Activated naive CD4-positive, alpha-beta T cell treated with anti-CD3 and anti-CD28 coated beads for 36 hours (primary cell): Measurements from ENCODE around the gene AADACL3. TPM values are rescaled to one million over a fixed set of nuclear protein-coding genes. Genes with fewer than 3 reads are reported as not detected.
"Not testable (repeated sequence)": the region's sequence is repeated elsewhere in the genome, so short reads cannot be mapped to it uniquely, and the experiment has no call there.

Source experiments
- CTCF ChIA-PET: fragments of 350-600 bp; sonication (Branson Sonifier 250); formaldehyde crosslinking; loops from one replicate; lab custom pipeline; 2021; ENCODE audit warnings: antibody characterized with exemption; lab: Charles Lee
- DNase-seq: peaks from one replicate; pipeline ENCODE4 v3.0.0-alpha.2; 2020
- H3K27ac Mint-ChIP-seq: one replicate; pipeline ENCODE4 v1.8.0; 2021; ENCODE audit warnings: mild to moderate bottlenecking, mixed read lengths
- H3K27me3 Mint-ChIP-seq: one replicate; pipeline ENCODE4 v1.8.0; 2021; ENCODE audit warnings: low read depth, mixed read lengths
- H3K36me3 Mint-ChIP-seq: one replicate; pipeline ENCODE4 v1.8.0; 2021; ENCODE audit warnings: low read depth, mixed read lengths
- H3K4me1 Mint-ChIP-seq: one replicate; pipeline ENCODE4 v1.8.0; 2021; ENCODE audit warnings: low read depth, mixed read lengths
- H3K4me3 Mint-ChIP-seq: one replicate; pipeline ENCODE4 v1.8.0; 2021; ENCODE audit warnings: mild to moderate bottlenecking, moderate library complexity, mixed read lengths
- H3K9me3 Mint-ChIP-seq: one replicate; pipeline ENCODE4 v1.8.0; 2021; ENCODE audit warnings: mixed read lengths
- intact Hi-C: fragments of 100-400 bp; cut with micrococcal nuclease; formaldehyde crosslinking; loops from one replicate; pipeline ENCODE4 v1.15.1; 2023
- total RNA-seq, 2 experiments: library from RNA; stranded (reverse); gene quantifications; one replicate each; pipeline ENCODE4 v1.2.3, GENCODE V29; 2021

The AADACL3 gene
- not detected for total RNA-seq

- Mint-ChIP-seq H3K4me3 (no peak within 1 kb of the TSS), H3K36me3 (no peaks in the 10 kb centered on the region), H3K4me1 (no peaks in the 10 kb centered on the region), H3K9me3 (no peaks in the 10 kb centered on the region), H3K27ac (no peak within 1 kb of the TSS), H3K27me3 (peaks cover 6% of the 10 kb centered on the region)
- CTCF ChIA-PET = no interaction called here
- DNase-seq = no peak
- intact Hi-C loops = no loop called here
These were observed at the start of gene AADACL3 for GRCh38 chr1:12715896-12716437. TSS of gene AADACL3 (plus strand) at chr1:12716110. CDS start at chr1:12716177, 67 bp downstream.

GRCh38 chr1:12666141-12666735 is 49.7 kb upstream of the AADACL3 start:
- H3K9me3 Mint-ChIP-seq = no peaks in the 10 kb centered on the region
- H3K27ac Mint-ChIP-seq = no peak overlapping the region
- CTCF ChIA-PET = interaction anchor here (0.6 kb wide), 1 partner anchor 410 kb away, joined by 5 read pairs; no protein-coding TSS in a partner anchor
- no peak for DNase-seq
- H3K27me3 Mint-ChIP-seq = no peaks in the 10 kb centered on the region
- H3K4me1 Mint-ChIP-seq = no peaks in the 10 kb centered on the region
- no peaks in the 10 kb centered on the region for H3K36me3 Mint-ChIP-seq
- intact Hi-C loops = no loop called here
- no peak overlapping the region for H3K4me3 Mint-ChIP-seq

- H3K27ac Mint-ChIP-seq = no peak overlapping the region
- CTCF ChIA-PET = interaction anchor here (0.8 kb wide), 1 partner anchor 11 kb away, joined by 3 read pairs; no protein-coding TSS in a partner anchor
- DNase-seq = no peak
- no peaks in the 10 kb centered on the region for H3K4me1 Mint-ChIP-seq
- intact Hi-C loops = no loop called here
- no peaks in the 10 kb centered on the region for H3K9me3 Mint-ChIP-seq
- no peaks in the 10 kb centered on the region for H3K36me3 Mint-ChIP-seq
- H3K4me3 Mint-ChIP-seq = no peak overlapping the region
- H3K27me3 Mint-ChIP-seq = peaks cover 8% of the 10 kb centered on the region
These were observed 46.3 kb upstream of the AADACL3 start for GRCh38 chr1:12669529-12670068.

GRCh38 chr1:12674358-12674757 is 41.6 kb upstream of the AADACL3 start:
- DNase-seq = no peak
- intact Hi-C loops = no loop called here
- CTCF ChIA-PET = interaction anchor here (1.1 kb wide), 1 partner anchor 15 kb away, joined by 6 read pairs; no protein-coding TSS in a partner anchor
- no peak overlapping the region for H3K4me3 Mint-ChIP-seq
- H3K4me1 Mint-ChIP-seq = no peaks in the 10 kb centered on the region
- H3K9me3 Mint-ChIP-seq = no peaks in the 10 kb centered on the region
- H3K27me3 Mint-ChIP-seq = peaks cover 14% of the 10 kb centered on the region
- no peaks in the 10 kb centered on the region for H3K36me3 Mint-ChIP-seq
- no peak overlapping the region for H3K27ac Mint-ChIP-seq

GRCh38 chr1:12676122-12676521 is 39.8 kb upstream of the AADACL3 start:
- H3K9me3 Mint-ChIP-seq, DNase-seq, H3K36me3 Mint-ChIP-seq, H3K27ac Mint-ChIP-seq, H3K4me1 Mint-ChIP-seq, intact Hi-C loops, CTCF ChIA-PET, H3K4me3 Mint-ChIP-seq: not testable (repeated sequence)
- H3K27me3 Mint-ChIP-seq = peaks cover 20% of the 10 kb centered on the region

- no peak overlapping the region for H3K4me3 Mint-ChIP-seq
- intact Hi-C loops = no loop called here
- peaks cover 14% of the 10 kb centered on the region for H3K27me3 Mint-ChIP-seq
- H3K4me1 Mint-ChIP-seq = no peaks in the 10 kb centered on the region
- no peak overlapping the region for H3K27ac Mint-ChIP-seq
- DNase-seq = no peak
- H3K9me3 Mint-ChIP-seq = peaks cover 6% of the 10 kb centered on the region
- CTCF ChIA-PET = interaction anchor here (0.6 kb wide), 1 partner anchor 405 kb away, joined by 3 read pairs; no protein-coding TSS in a partner anchor
- H3K36me3 Mint-ChIP-seq = peaks cover 3% of the 10 kb centered on the region
These were observed 38.3 kb upstream of the AADACL3 start for GRCh38 chr1:12677565-12677964.

GRCh38 chr1:12678350-12678749 is 37.6 kb upstream of the AADACL3 start:
- Mint-ChIP-seq H3K27me3 (peaks cover 17% of the 10 kb centered on the region), H3K36me3 (peaks cover 3% of the 10 kb centered on the region), H3K4me3 (no peak overlapping the region), H3K4me1 (no peaks in the 10 kb centered on the region), H3K9me3 (peaks cover 6% of the 10 kb centered on the region), H3K27ac (no peak overlapping the region)
- CTCF ChIA-PET = no interaction called here
- no peak for DNase-seq
- intact Hi-C loops = no loop called here

GRCh38 chr1:12678820-12679219 is 37.1 kb upstream of the AADACL3 start:
- H3K27me3 Mint-ChIP-seq = peaks cover 17% of the 10 kb centered on the region
- DNase-seq = no peak
- peaks cover 3% of the 10 kb centered on the region for H3K36me3 Mint-ChIP-seq
- intact Hi-C loops = no loop called here
- H3K4me1 Mint-ChIP-seq = no peaks in the 10 kb centered on the region
- peaks cover 6% of the 10 kb centered on the region for H3K9me3 Mint-ChIP-seq
- H3K27ac Mint-ChIP-seq = no peak overlapping the region
- H3K4me3 Mint-ChIP-seq = no peak overlapping the region
- CTCF ChIA-PET = no interaction called here

- Mint-ChIP-seq H3K4me1 (no peaks in the 10 kb centered on the region), H3K27me3 (peaks cover 3% of the 10 kb centered on the region), H3K9me3 (no peaks in the 10 kb centered on the region), H3K36me3 (no peaks in the 10 kb centered on the region), H3K27ac (no peak overlapping the region), H3K4me3 (no peak overlapping the region)
- intact Hi-C loops = no loop called here
- CTCF ChIA-PET = no interaction called here
- DNase-seq = no peak
These were observed 25.8 kb upstream of the AADACL3 start for GRCh38 chr1:12690156-12690555.

GRCh38 chr1:12692967-12693782 is 22.7 kb upstream of the AADACL3 start:
- no peaks in the 10 kb centered on the region for H3K27me3 Mint-ChIP-seq
- CTCF ChIA-PET = interaction anchor here (0.6 kb wide), 2 partner anchors 34 to 61 kb away, joined by 3 read pairs; no protein-coding TSS in a partner anchor
- no peak overlapping the region for H3K4me3 Mint-ChIP-seq
- no peaks in the 10 kb centered on the region for H3K9me3 Mint-ChIP-seq
- no peaks in the 10 kb centered on the region for H3K36me3 Mint-ChIP-seq
- intact Hi-C loops = no loop called here
- no peak for DNase-seq
- no peaks in the 10 kb centered on the region for H3K4me1 Mint-ChIP-seq
- no peak overlapping the region for H3K27ac Mint-ChIP-seq

GRCh38 chr1:12696658-12697057 is 19.3 kb upstream of the AADACL3 start:
- H3K27ac Mint-ChIP-seq = no peak overlapping the region
- intact Hi-C loops = no loop called here
- CTCF ChIA-PET = no interaction called here
- no peak overlapping the region for H3K4me3 Mint-ChIP-seq
- no peaks in the 10 kb centered on the region for H3K9me3 Mint-ChIP-seq
- no peaks in the 10 kb centered on the region for H3K4me1 Mint-ChIP-seq
- H3K36me3 Mint-ChIP-seq = no peaks in the 10 kb centered on the region
- no peak for DNase-seq
- H3K27me3 Mint-ChIP-seq = peaks cover 7% of the 10 kb centered on the region

- intact Hi-C loops = no loop called here
- Mint-ChIP-seq H3K27me3 (peaks cover 7% of the 10 kb centered on the region), H3K27ac (no peak overlapping the region), H3K4me3 (no peak overlapping the region), H3K9me3 (no peaks in the 10 kb centered on the region), H3K36me3 (no peaks in the 10 kb centered on the region), H3K4me1 (no peaks in the 10 kb centered on the region)
- CTCF ChIA-PET = no interaction called here
- no peak for DNase-seq
These were observed 18.5 kb upstream of the AADACL3 start for GRCh38 chr1:12697397-12697796.
